ENCODE measurements around the gene RNF224.
"Not testable (repeated sequence)": the region's sequence is repeated elsewhere in the genome, so short reads cannot be mapped to it uniquely, and the experiment has no call there.

Gene RNF224

DNA sequence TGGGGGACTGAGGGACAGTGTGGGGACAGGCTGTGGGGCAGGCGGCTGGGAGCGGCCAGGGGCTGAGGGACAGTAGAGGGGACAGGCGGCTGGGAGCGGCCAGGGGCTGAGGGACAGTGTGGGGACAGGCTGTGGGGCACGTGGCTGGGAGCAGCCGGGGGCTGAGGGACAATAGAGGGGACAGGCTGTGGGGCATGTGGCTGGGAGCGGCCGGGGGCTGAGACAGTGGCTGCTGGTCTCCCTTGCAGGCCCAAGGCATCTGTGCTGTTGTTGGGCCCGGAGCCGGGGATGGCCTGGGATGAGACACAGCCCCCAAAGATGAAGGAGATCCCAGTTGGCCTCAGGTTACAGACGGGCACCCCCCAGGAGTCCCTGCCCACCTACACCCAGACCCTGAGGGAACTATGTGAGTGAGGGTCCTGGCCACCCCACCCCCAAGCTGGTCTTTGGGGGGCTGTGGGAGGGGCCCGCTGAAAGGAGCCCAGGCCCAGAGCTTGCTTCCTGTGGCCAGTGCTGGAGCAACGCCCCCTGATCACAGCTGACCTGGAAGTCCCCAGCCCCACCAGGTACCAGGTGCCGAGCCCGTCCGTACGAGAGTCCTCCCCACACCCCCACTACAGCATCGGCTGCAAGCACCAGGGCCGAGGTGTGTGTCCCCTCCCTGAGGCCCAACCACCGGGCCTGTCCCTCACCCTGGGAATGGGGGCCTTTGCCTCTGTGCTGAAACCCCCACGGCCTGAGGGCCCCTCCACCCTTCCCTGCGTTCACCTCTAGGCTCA, 24.4 kb downstream of the RNF224 start:
- in situ Hi-C loops (cut with MboI; ENCODE audit: low sequenced_read_pairs): no loop called here

- in situ Hi-C loops (cut with MboI; ENCODE audit: low sequenced_read_pairs): no loop called here
Measured at GRCh38 chr9:137252555-137253506, 25.5 kb downstream of the RNF224 start.

DNA sequence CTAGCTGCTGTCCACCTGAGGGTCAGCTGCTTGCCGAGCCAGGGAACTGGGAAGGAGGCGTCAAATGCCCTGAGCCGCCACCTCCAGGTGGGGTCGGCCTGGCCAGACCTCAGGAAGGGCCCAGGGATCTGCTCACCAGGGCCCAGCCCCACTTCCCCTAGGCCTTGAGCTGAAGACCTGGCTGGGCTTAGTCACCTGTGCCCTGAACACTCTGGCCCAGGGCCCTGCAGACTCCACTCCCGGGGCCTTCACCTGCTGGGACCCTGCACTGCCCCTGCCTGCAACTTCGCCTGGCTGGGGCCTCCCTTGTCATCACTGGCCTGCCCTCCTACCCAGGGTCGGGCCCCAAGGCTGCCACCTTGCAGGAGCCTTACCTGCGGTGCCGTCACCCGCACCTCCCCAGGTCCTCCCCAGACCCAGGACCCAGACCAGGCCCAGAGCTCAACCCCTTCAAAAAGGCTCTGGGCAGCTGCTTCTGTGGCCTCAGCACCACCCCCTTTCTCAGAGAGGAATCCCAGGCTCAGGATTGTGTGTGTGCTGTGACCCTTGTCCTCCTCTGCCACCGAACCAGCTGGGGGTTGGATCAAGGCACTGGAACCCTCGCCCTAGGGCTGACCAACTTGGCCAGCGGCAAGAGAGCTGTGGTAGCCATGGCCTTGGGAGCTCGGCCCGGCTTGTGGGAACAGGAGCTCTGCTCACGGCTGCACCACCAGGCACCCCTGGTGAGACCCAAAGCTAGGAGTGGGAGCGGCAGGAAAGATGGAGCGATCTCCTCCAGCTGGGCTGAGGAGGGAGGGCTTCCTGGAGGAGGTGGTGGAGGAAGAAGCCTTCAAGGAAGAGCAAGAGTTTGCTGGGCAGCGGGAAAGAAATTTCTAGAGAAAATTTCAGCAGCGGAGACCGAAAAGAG, 26.7 kb downstream of the RNF224 start:
- in situ Hi-C loops (cut with MboI; ENCODE audit: low sequenced_read_pairs): no loop called here

GRCh38 chr9:137254624-137255447, 27.5 kb downstream of the RNF224 start, which contains the start of gene NELFB:
Gene NELFB (plus strand): TSS chr9:137255327.
- in situ Hi-C loops (cut with MboI; ENCODE audit: low sequenced_read_pairs): no loop called here

GRCh38 chr9:137255448-137256114, 28.3 kb downstream of the RNF224 start:
- in situ Hi-C loops (cut with MboI; ENCODE audit: low sequenced_read_pairs): no loop called here

DNA sequence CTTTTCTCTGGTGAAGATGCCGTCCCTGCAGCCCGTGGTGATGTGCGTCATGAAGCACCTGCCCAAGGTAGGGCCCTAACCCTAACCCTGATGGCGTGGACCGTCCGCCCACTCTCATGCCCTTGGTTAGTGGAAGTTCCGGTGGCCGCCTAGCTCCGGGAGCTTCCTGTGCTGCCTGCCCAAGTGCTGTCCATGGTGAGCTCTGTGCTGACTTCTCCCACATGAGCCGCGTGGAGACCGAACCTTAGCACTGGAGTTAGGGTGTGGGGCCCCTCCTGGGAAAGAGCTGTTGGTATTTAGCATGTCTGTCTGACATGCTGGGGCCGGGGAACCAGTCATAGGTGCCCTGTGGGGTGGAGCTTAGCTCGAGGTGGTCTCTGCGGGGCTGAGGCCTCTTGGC, 29.1 kb downstream of the RNF224 start:
- in situ Hi-C loops (cut with MboI; ENCODE audit: low sequenced_read_pairs): no loop called here

GRCh38 chr9:137256856-137257255, 29.6 kb downstream of the RNF224 start:
- in situ Hi-C loops (cut with MboI; ENCODE audit: low sequenced_read_pairs): no loop called here

DNA sequence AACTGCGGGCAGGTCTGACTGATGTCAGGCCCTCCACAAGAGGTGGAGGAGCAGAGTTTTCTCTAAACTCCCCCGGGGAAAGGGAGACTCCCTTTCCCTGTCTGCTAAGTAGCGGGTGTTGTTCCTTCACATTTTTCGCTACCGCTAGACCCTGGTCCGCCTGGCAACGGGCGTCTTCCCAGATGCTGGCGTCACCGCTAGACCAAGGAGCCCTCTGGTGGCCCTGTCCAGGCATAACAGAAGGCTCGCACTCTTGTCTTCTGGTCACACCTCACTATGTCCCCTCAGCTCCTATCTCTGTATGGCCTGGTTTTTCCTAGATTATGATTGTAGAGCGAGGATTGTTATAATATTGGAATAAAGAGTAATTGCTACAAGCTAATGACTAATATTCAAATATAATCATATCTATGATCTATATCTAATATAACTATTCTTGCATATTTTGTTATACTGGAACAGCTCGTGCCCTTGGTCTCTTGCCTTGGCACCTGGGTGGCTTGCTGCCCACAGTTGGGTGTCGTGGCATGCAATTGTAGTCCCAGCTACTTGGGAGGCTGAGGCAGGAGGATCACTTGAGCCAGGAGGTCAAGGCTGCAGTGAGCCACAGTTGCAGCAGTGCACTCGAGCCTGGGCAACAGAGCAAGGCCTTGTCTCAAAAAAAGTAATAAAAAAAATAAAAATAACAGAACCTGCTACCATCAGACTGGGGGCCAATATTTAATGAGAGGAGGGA, 35.0 kb downstream of the RNF224 start:
- in situ Hi-C loops (cut with MboI; ENCODE audit: low sequenced_read_pairs): not testable (repeated sequence)

DNA sequence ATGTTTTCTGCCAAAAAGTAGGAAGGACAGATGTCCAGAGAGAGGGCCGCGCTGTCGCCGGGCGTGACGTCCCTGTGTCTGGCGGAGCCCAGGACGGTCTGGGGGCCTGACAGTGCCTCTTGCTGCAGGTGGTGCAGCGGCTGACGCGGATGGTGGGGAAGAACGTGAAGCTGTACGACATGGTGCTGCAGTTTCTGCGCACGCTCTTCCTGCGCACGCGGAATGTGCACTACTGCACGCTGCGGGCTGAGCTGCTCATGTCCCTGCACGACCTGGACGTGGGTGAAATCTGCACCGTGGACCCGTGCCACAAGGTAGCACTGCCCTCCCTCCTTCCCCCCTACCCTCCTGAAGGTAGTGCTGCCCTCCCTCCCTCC, 35.6 kb downstream of the RNF224 start:
- in situ Hi-C loops (cut with MboI; ENCODE audit: low sequenced_read_pairs): no loop called here

- in situ Hi-C loops (cut with MboI; ENCODE audit: low sequenced_read_pairs): no loop called here
Measured at GRCh38 chr9:137263506-137263905, 36.2 kb downstream of the RNF224 start.

- in situ Hi-C loops (cut with MboI; ENCODE audit: low sequenced_read_pairs): no loop called here
Measured at GRCh38 chr9:137264067-137264466, 36.8 kb downstream of the RNF224 start.

- in situ Hi-C loops (cut with MboI; ENCODE audit: low sequenced_read_pairs): no loop called here
Measured at GRCh38 chr9:137265496-137266161, 38.3 kb downstream of the RNF224 start.

- in situ Hi-C loops (cut with MboI; ENCODE audit: low sequenced_read_pairs): no loop called here
Measured at GRCh38 chr9:137266162-137266527, 38.8 kb downstream of the RNF224 start.

- in situ Hi-C loops (cut with MboI; ENCODE audit: low sequenced_read_pairs): no loop called here
Measured at GRCh38 chr9:137266585-137267453, 39.5 kb downstream of the RNF224 start.

DNA sequence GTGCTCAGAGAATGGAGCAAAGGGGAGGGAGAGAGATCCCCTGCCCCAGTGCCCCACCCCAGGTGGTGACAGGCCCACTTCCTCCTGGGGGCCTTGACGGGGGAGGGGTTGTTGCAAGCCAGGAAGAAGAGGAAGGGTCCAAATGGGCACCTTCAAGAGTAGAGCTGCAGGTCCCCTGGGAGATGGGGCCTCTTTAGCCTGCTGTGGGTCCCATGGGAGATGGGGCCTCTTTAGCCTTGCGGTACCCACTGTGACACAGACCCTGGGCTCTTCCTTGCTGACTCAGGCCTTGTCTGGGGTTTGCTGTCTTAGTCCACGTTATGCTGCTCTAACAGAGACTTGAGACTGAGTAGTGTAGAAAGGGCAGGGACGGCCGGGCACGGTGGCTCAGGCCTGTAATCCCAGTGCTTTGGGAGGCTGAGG, 40.6 kb downstream of the RNF224 start:
- in situ Hi-C loops (cut with MboI; ENCODE audit: low sequenced_read_pairs): no loop called here

DNA sequence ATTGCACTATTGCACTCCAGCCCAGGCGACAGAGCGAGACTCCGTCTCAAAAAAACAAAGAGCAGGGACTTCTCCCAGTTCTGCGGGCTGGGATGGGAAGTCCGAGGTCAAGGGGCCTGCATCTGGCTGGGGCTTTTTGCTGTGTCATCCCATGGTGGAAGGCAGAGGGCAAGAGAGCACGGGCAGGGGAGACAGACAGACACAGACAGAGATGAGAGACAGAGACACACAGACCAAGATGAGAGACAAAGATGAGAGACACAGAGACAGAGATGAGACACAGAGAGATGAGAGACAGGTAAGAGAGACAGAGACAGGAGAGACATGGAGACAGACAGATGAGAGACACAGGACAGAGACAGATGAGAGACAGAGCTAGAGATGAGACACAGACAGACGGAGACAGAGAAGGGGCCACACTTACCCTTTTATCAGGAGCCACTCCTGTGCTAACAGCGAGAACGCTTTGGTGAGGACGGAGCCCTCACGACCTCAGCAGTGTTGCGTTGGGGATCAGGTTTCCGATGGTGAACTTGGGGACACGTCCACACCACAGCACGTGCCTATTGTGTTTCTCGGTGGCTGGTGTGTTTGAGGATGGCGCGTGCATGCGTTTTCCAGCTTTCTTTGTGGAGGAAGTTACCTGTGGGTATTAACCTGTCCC, 41.4 kb downstream of the RNF224 start:
- in situ Hi-C loops (cut with MboI; ENCODE audit: low sequenced_read_pairs): no loop called here
